Liver (tissue), 9 donors: Measurements from ENCODE around the gene STAP2. TPM values are rescaled to one million over a fixed set of nuclear protein-coding genes. Genes with fewer than 3 reads are reported as not detected.

Source experiments
- DNase-seq: peaks from one replicate; pipeline ENCODE4 v3.0.0-alpha.2; 2017; ENCODE audit warnings: low spot score
- H3K27ac ChIP-seq, 2 donors: one replicate each; pipeline ENCODE4 v1.7.0; 2013; ENCODE audit warnings: inconsistent platforms in 2 of 2, low read length in 2 of 2, control low read depth in 1 of 2, low read depth in 1 of 2, mild to moderate bottlenecking in 1 of 2
- H3K27me3 ChIP-seq, 4 donors: one replicate each; pipeline versions ENCODE4 v1.6.1 to v1.7.0; 2013; ENCODE audit warnings: low read length in 3 of 4, inconsistent platforms in 1 of 4, mild to moderate bottlenecking in 1 of 4, moderate library complexity in 1 of 4; ENCODE audit not compliant: control insufficient read depth in 4 of 4, insufficient read depth in 4 of 4
- H3K36me3 ChIP-seq, 4 donors: one replicate each; pipeline versions ENCODE4 v1.6.1 to v1.7.0; 2013; ENCODE audit warnings: low read length in 3 of 4, mild to moderate bottlenecking in 3 of 4, low read depth in 1 of 4, moderate library complexity in 1 of 4; ENCODE audit not compliant: control insufficient read depth in 4 of 4, insufficient read depth in 3 of 4
- H3K4me1 ChIP-seq, 4 donors: one replicate each; pipeline versions ENCODE4 v1.6.1 to v1.7.0; 2013; ENCODE audit warnings: low read length in 3 of 4, mild to moderate bottlenecking in 3 of 4, moderate library complexity in 1 of 4; ENCODE audit not compliant: control insufficient read depth in 4 of 4, insufficient read depth in 4 of 4
- H3K4me3 ChIP-seq, 3 donors: one replicate each; pipeline versions ENCODE4 v1.6.1 to v1.7.0; 2013; ENCODE audit warnings: low read length in 3 of 3, control low read depth in 1 of 3, low read depth in 1 of 3, mild to moderate bottlenecking in 1 of 3
- H3K9ac ChIP-seq, 2 donors: one replicate each; pipeline ENCODE4 v1.7.0; 2013; ENCODE audit warnings: low read length in 2 of 2, mild to moderate bottlenecking in 2 of 2, moderate library complexity in 2 of 2, control low read depth in 1 of 2, low read depth in 1 of 2
- H3K9me3 ChIP-seq, 4 donors: one replicate each; pipeline versions ENCODE4 v1.6.1 to v1.7.0; 2013; ENCODE audit warnings: low read length in 3 of 4; ENCODE audit not compliant: control insufficient read depth in 4 of 4
- ATF3 ChIP-seq: IDR thresholded peaks from 2 replicates; pipeline ENCODE4 v1.6.1; 2016; ENCODE audit warnings: antibody characterized with exemption
- EGR1 ChIP-seq, 2 donors: IDR thresholded peaks; 2 replicates each; pipeline ENCODE4 v1.6.1; 2016 to 2018; ENCODE audit warnings: antibody characterized with exemption in 2 of 2, low read depth in 2 of 2
- FOXA1 ChIP-seq: IDR thresholded peaks from 2 replicates; pipeline ENCODE4 v1.6.1; 2016; ENCODE audit warnings: antibody characterized with exemption
- FOXA2 ChIP-seq: IDR thresholded peaks from 2 replicates; pipeline ENCODE4 v1.6.1; 2016; ENCODE audit warnings: antibody characterized with exemption
- GABPA ChIP-seq, 2 donors: IDR thresholded peaks in 1 of 2; conservative IDR thresholded peaks in 1 of 2; 2 replicates each; pipeline ENCODE4 v1.6.1; 2016; ENCODE audit warnings: antibody characterized with exemption in 2 of 2, mild to moderate bottlenecking in 1 of 2, moderate library complexity in 1 of 2
- HNF4A ChIP-seq, 2 donors: conservative IDR thresholded peaks; 2 replicates each; pipeline ENCODE4 v1.6.1; 2016; ENCODE audit warnings: antibody characterized with exemption in 2 of 2, mild to moderate bottlenecking in 2 of 2
- HNF4G ChIP-seq: IDR thresholded peaks from 2 replicates; pipeline ENCODE4 v1.6.1; 2016; ENCODE audit warnings: antibody characterized with exemption
- JUND ChIP-seq, 2 donors: IDR thresholded peaks; 2 replicates each; pipeline ENCODE4 v1.6.1; 2016; ENCODE audit warnings: antibody characterized with exemption in 2 of 2
- MAX ChIP-seq: IDR thresholded peaks from 2 replicates; pipeline ENCODE4 v1.6.1; 2016; ENCODE audit warnings: antibody characterized with exemption
- NR2F2 ChIP-seq: IDR thresholded peaks from 2 replicates; pipeline ENCODE4 v1.6.1; 2016; ENCODE audit warnings: antibody characterized with exemption
- RAD21 ChIP-seq, 2 donors: IDR thresholded peaks; 2 replicates each; pipeline ENCODE4 v1.6.1; 2016; ENCODE audit warnings: antibody characterized with exemption in 2 of 2, mild to moderate bottlenecking in 2 of 2
- REST ChIP-seq: IDR thresholded peaks from 2 replicates; pipeline ENCODE4 v1.6.1; 2016; ENCODE audit warnings: antibody characterized with exemption, mild to moderate bottlenecking
- RXRA ChIP-seq, 2 donors: IDR thresholded peaks; 2 replicates each; pipeline ENCODE4 v1.6.1; 2017 to 2018; ENCODE audit warnings: antibody characterized with exemption in 2 of 2, mild to moderate bottlenecking in 1 of 2
- SP1 ChIP-seq: IDR thresholded peaks from 2 replicates; pipeline ENCODE4 v1.6.1; 2018; ENCODE audit warnings: antibody characterized with exemption, mild to moderate bottlenecking
- TAF1 ChIP-seq: conservative IDR thresholded peaks from 2 replicates; pipeline ENCODE4 v1.6.1; 2016; ENCODE audit warnings: antibody characterized with exemption, mild to moderate bottlenecking
- YY1 ChIP-seq: IDR thresholded peaks from 2 replicates; pipeline ENCODE4 v1.6.1; 2016; ENCODE audit warnings: antibody characterized with exemption, mild to moderate bottlenecking
- WGBS: extraction: QIAGEN DNeasy Blood & Tissue Kit; methylation state at CpG from one replicate; pipeline ENCODE4 v1.1.7; 2013; 5-methylcytosine and 5-hydroxymethylcytosine counted together
- polyA plus RNA-seq, 2 donors: library from polyadenylated mRNA; stranded (reverse) in 1 of 2; unstranded in 1 of 2; fragments of 200-250 nt in 1 of 2; fragments of >200 nt in 1 of 2; fragmentation: Nextera tagmentation in 1 of 2; extraction: Ambion mirVana in 1 of 2; gene quantifications; one replicate each; pipeline versions ENCODE4 v1.2.1 to v1.2.3, GENCODE V29; 2013 to 2015
- total RNA-seq, 2 donors: library from RNA; depleted of rRNA; stranded (reverse); fragments of >200 nt; gene quantifications; one replicate each; pipeline ENCODE4 v1.2.3, GENCODE V29; 2014
- TF ChIP-seq, protein P1 (sequence below): IDR thresholded peaks from 2 replicates; pipeline ENCODE4 v1.6.1; 2016; ENCODE audit warnings: antibody characterized with exemption
- donor health status: healthy.
- donor health status: healthy.
- donor health status: healthy.
- donor health status: healthy.
- donor health status: healthy.

STAP2 gene
- total and polyA plus RNA-seq, 4 donors: 8.6 to 26.4 (median 24.0) TPM

GRCh38 chr19:4375164-4376027 is 36.8 kb upstream of the STAP2 start:
- DNase-seq: peak; percentile 86
- Histone ChIP-seq H3K36me3 (peaks cover 0 to 2% (median 0%) of the 10 kb centered on the region in 4 donors), H3K27me3 (no peaks in the 10 kb centered on the region), H3K4me3 (no peak overlapping the region), H3K9me3 (no peaks in the 10 kb centered on the region), H3K4me1 (peaks cover 34 to 93% (median 62%) of the 10 kb centered on the region in 4 donors), H3K9ac (no peak overlapping the region), H3K27ac (peak overlapping the region; percentile 79 to 88)
- no peak for TF ChIP-seq MAX
- TF ChIP-seq HNF4G: no peak
- no peak for TF ChIP-seq GABPA (IDR thresholded peaks at IDR 0.05 in 1 of 2, conservative IDR thresholded peaks at IDR 0.05 in 1 of 2)
- TF ChIP-seq RAD21 (IDR thresholded peaks at IDR 0.05): no peak
- no peak for TF ChIP-seq ATF3
- no peak for TF ChIP-seq FOXA1
- TF ChIP-seq RXRA (IDR thresholded peaks at IDR 0.05): no peak
- no peak for TF ChIP-seq HNF4A (conservative IDR thresholded peaks at IDR 0.05)
- 69% methylated on average over 16 of the region's 16 CpGs for WGBS

DNA sequence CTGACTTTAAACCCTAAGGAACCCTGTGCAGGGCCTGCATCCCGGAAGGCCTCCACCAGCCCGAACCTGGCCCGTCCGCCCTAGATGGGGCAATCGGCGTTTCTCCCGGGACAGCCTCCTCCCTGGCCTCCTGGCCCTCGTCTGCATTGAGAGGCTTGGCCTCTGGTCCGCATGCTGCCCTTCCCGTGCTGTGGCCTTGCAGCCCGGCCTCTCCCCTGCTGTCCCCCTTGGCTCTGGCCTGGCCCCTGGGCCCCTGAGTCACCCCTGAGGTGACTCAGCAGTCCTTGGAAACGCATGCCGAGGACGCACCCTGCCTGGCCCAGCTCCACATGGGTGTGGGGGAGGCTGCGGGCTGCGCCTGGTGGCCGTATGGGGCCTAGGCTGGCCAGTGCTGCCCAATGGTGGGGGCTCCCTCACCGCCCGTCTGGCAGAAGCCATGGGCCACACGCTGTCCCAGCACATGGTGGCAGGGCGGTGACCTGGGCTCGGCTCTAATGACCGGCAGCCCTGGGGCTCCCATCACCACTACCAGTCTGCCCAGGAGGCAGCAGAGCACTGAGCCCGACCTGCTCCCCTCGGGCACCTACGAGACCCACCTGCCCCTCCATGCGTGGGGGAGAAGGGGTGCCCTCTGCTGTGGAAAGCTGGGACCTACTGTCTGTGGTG is 36.0 kb upstream of the STAP2 start:
- H3K36me3 ChIP-seq: peaks cover 0 to 2% (median 0%) of the 10 kb centered on the region in 4 donors
- DNase-seq: peak; percentile 85

DNA sequence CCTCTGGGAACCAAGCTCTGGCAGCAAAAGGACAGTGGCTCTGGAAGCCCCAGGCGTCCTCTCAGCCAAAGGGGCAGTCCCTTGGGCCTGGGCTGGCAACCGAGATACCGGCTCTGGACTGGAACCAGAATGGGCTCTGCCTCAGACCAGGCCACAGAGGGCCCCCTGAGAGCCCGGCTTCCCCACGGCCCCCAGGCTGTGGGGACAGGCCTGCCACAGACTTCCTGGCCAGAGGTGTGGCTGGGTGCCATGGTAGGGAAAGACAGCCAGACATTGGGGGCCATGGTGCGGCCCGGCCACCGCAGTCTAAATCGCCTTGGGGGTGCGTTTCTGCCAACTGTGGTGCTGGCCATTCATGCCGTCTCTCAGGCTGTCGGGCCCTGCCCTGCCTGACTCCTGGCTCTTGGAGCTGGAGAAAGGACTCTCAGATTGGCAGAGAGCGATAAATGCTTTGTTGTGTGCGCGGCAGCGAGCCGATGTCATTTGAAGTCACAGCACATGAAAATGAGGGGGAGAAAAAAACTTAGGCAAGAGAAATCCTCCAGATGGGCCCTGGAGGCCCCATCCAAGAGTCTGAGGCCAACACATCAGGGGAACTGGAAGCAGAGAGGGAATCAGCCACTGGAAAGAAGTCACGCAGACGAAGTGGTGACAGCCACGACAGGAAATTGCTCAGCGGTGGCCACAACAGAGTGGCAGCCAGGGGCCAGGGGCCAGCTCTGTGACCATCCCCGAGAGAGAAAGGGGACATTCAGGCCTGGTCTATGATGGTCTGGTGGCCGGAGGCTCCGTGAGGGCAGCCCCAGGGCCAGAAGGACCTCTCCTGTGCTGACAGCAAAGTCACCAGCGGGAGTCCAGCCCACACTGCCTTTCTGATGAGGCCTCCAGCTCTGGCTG is 35.2 kb upstream of the STAP2 start:
- no peaks in the 10 kb centered on the region for H3K27me3 ChIP-seq
- TF ChIP-seq HNF4A (conservative IDR thresholded peaks at IDR 0.05): no peak
- no peak for TF ChIP-seq YY1
- no peak for TF ChIP-seq FOXA2
- TF ChIP-seq NR2F2: no peak
- no peak for TF ChIP-seq RXRA (IDR thresholded peaks at IDR 0.05)
- no peak for TF ChIP-seq REST
- no peak for TF ChIP-seq SP1
- TF ChIP-seq GABPA (IDR thresholded peaks at IDR 0.05 in 1 of 2, conservative IDR thresholded peaks at IDR 0.05 in 1 of 2): no peak
- TF ChIP-seq TAF1: no peak
- no peak for TF ChIP-seq RAD21 (IDR thresholded peaks at IDR 0.05)
- TF ChIP-seq, protein P1, sequence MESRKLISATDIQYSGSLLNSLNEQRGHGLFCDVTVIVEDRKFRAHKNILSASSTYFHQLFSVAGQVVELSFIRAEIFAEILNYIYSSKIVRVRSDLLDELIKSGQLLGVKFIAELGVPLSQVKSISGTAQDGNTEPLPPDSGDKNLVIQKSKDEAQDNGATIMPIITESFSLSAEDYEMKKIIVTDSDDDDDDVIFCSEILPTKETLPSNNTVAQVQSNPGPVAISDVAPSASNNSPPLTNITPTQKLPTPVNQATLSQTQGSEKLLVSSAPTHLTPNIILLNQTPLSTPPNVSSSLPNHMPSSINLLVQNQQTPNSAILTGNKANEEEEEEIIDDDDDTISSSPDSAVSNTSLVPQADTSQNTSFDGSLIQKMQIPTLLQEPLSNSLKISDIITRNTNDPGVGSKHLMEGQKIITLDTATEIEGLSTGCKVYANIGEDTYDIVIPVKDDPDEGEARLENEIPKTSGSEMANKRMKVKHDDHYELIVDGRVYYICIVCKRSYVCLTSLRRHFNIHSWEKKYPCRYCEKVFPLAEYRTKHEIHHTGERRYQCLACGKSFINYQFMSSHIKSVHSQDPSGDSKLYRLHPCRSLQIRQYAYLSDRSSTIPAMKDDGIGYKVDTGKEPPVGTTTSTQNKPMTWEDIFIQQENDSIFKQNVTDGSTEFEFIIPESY: no peak
- no peak for TF ChIP-seq MAX
- no peak for TF ChIP-seq JUND (IDR thresholded peaks at IDR 0.05)
- TF ChIP-seq HNF4G: no peak
- TF ChIP-seq FOXA1: no peak
- TF ChIP-seq EGR1 (IDR thresholded peaks at IDR 0.05; ENCODE audit: low read depth in 2 of 2): no peak

More for the DNA sequence above, 36.0 kb upstream of the STAP2 start:
- H3K9ac ChIP-seq: peak overlapping the region in 1 of 2 donors; percentile 14
- TF ChIP-seq JUND (IDR thresholded peaks at IDR 0.05): peak in 1 of 2 donors; percentile 13
- no peak for TF ChIP-seq FOXA1
- peak; percentile 36 for TF ChIP-seq NR2F2
- no peaks in the 10 kb centered on the region for H3K27me3 ChIP-seq
- H3K4me3 ChIP-seq: no peak overlapping the region
- 66% methylated on average over 27 of the region's 27 CpGs for WGBS
- peak overlapping the region; percentile 79 to 88 for H3K27ac ChIP-seq
- H3K4me1 ChIP-seq: peaks cover 30 to 91% (median 61%) of the 10 kb centered on the region in 4 donors
- H3K9me3 ChIP-seq: no peaks in the 10 kb centered on the region

More for the DNA sequence above, 35.2 kb upstream of the STAP2 start:
- WGBS: 66% methylated on average over 25 of the region's 25 CpGs
- H3K9ac ChIP-seq: peak overlapping the region in 1 of 2 donors; percentile 14
- DNase-seq: no peak
- peaks cover 0 to 2% (median 0%) of the 10 kb centered on the region in 4 donors for H3K36me3 ChIP-seq
- no peak overlapping the region for H3K4me3 ChIP-seq
- peaks cover 22 to 91% (median 58%) of the 10 kb centered on the region in 4 donors for H3K4me1 ChIP-seq
- no peaks in the 10 kb centered on the region for H3K9me3 ChIP-seq
- peak overlapping the region; percentile 79 to 88 for H3K27ac ChIP-seq
